ENCODE data around the gene NECTIN3.

NECTIN3 gene

GRCh38 chr3:111070772-111071256 is 802 bp upstream of the NECTIN3 start:
- H3K4me3 ChIP-seq (ENCODE audit: control insufficient read depth in 1 of 7, extremely low read depth in 1 of 7, insufficient read depth in 4 of 7, low read depth in 2 of 7, low read length in 6 of 7) = peak overlapping the region; percentile 23 to 80 (median 67)
- H3K4me1 ChIP-seq (ENCODE audit: control extremely low read depth in 1 of 4, control insufficient read depth in 4 of 4, insufficient read depth in 4 of 4, low read length in 3 of 4) = peaks cover 7 to 24% (median 17%) of the 10 kb centered on the region in 4 experiments
- H3K27ac ChIP-seq (ENCODE audit: insufficient read depth in 1 of 2, low read depth in 1 of 2, low read length in 2 of 2, poor library complexity in 1 of 2, severe bottlenecking in 2 of 2) = no peak overlapping the region
- H3K27me3 ChIP-seq (replicated peaks in 2 of 5; ENCODE audit: control insufficient read depth in 4 of 5, insufficient read depth in 5 of 5, low read length in 4 of 5) = peaks cover 23 to 82% (median 39%) of the 10 kb centered on the region in 5 experiments
- no peaks in the 10 kb centered on the region for H3K36me3 ChIP-seq (ENCODE audit: control insufficient read depth in 4 of 4, insufficient read depth in 4 of 4, low read length in 3 of 4)
- ChIA-PET CTCF (interaction anchor here (4.4 kb wide), 1 partner anchor 10 kb away, joined by 19 read pairs; no protein-coding TSS in a partner anchor), POLR2A (no interaction called here)
- WGBS (ENCODE audit: insufficient coverage) = 2% methylated on average over 9 of the region's 23 CpGs
- DNase-seq = peak in 2 of 3 donors; percentile 35 to 42
- H3K9me3 ChIP-seq (ENCODE audit: control extremely low read depth in 1 of 5, control insufficient read depth in 4 of 5, insufficient read depth in 2 of 5, low read depth in 1 of 5, low read length in 4 of 5) = no peaks in the 10 kb centered on the region

GRCh38 chr3:111072031-111072921 is 660 bp downstream of the NECTIN3 start:
- H3K4me3 ChIP-seq (ENCODE audit: control insufficient read depth in 1 of 7, extremely low read depth in 1 of 7, insufficient read depth in 4 of 7, low read depth in 2 of 7, low read length in 6 of 7) = peak overlapping the region; percentile 35 to 80 (median 63)
- H3K9me3 ChIP-seq (ENCODE audit: control extremely low read depth in 1 of 5, control insufficient read depth in 4 of 5, insufficient read depth in 2 of 5, low read depth in 1 of 5, low read length in 4 of 5) = no peaks in the 10 kb centered on the region
- H3K27ac ChIP-seq (ENCODE audit: insufficient read depth in 1 of 2, low read depth in 1 of 2, low read length in 2 of 2, poor library complexity in 1 of 2, severe bottlenecking in 2 of 2) = no peak overlapping the region
- H3K4me1 ChIP-seq (ENCODE audit: control extremely low read depth in 1 of 4, control insufficient read depth in 4 of 4, insufficient read depth in 4 of 4, low read length in 3 of 4) = peaks cover 7 to 24% (median 17%) of the 10 kb centered on the region in 4 experiments
- peaks cover 23 to 85% (median 42%) of the 10 kb centered on the region in 5 experiments for H3K27me3 ChIP-seq (replicated peaks in 2 of 5; ENCODE audit: control insufficient read depth in 4 of 5, insufficient read depth in 5 of 5, low read length in 4 of 5)
- ChIA-PET CTCF (interaction anchor here (1.2 kb wide), 1 partner anchor 11 kb away, joined by 3 read pairs; no protein-coding TSS in a partner anchor), POLR2A (no interaction called here)
- H3K36me3 ChIP-seq (ENCODE audit: control insufficient read depth in 4 of 4, insufficient read depth in 4 of 4, low read length in 3 of 4) = no peaks in the 10 kb centered on the region
- peak in 1 of 3 donors; percentile 39 for DNase-seq
- WGBS (ENCODE audit: insufficient coverage) = under 1% methylated on average over 54 of the region's 71 CpGs

GRCh38 chr3:111073218-111073617 is 1.6 kb downstream of the NECTIN3 start:
- WGBS (ENCODE audit: insufficient coverage) = 87% methylated on average over 4 of the region's 5 CpGs

GRCh38 chr3:111076732-111077131 is 5.1 kb downstream of the NECTIN3 start:
- no peak for DNase-seq
- H3K9me3 ChIP-seq (ENCODE audit: control extremely low read depth in 1 of 5, control insufficient read depth in 4 of 5, insufficient read depth in 2 of 5, low read depth in 1 of 5, low read length in 4 of 5) = no peaks in the 10 kb centered on the region
- no peaks in the 10 kb centered on the region for H3K36me3 ChIP-seq (ENCODE audit: control insufficient read depth in 4 of 4, insufficient read depth in 4 of 4, low read length in 3 of 4)
- H3K4me1 ChIP-seq (ENCODE audit: control extremely low read depth in 1 of 4, control insufficient read depth in 4 of 4, insufficient read depth in 4 of 4, low read length in 3 of 4) = peaks cover 7 to 11% (median 9%) of the 10 kb centered on the region in 4 experiments
- H3K27ac ChIP-seq (ENCODE audit: insufficient read depth in 1 of 2, low read depth in 1 of 2, low read length in 2 of 2, poor library complexity in 1 of 2, severe bottlenecking in 2 of 2) = no peak overlapping the region
- WGBS (ENCODE audit: insufficient coverage) = 100% methylated on average over 2 of the region's 5 CpGs
- ChIA-PET POLR2A (no interaction called here), CTCF (no interaction called here)
- no peak overlapping the region for H3K4me3 ChIP-seq (ENCODE audit: control insufficient read depth in 1 of 7, extremely low read depth in 1 of 7, insufficient read depth in 4 of 7, low read depth in 2 of 7, low read length in 6 of 7)
- peaks cover 11 to 49% (median 33%) of the 10 kb centered on the region in 5 experiments for H3K27me3 ChIP-seq (replicated peaks in 2 of 5; ENCODE audit: control insufficient read depth in 4 of 5, insufficient read depth in 5 of 5, low read length in 4 of 5)

More at GRCh38 chr3:111073218-111073617, 1.6 kb downstream of the NECTIN3 start:
- no peaks in the 10 kb centered on the region for H3K36me3 ChIP-seq (ENCODE audit: control insufficient read depth in 4 of 4, insufficient read depth in 4 of 4, low read length in 3 of 4)
- no peak for DNase-seq
- H3K9me3 ChIP-seq (ENCODE audit: control extremely low read depth in 1 of 5, control insufficient read depth in 4 of 5, insufficient read depth in 2 of 5, low read depth in 1 of 5, low read length in 4 of 5) = no peaks in the 10 kb centered on the region
- no peak overlapping the region for H3K4me3 ChIP-seq (ENCODE audit: control insufficient read depth in 1 of 7, extremely low read depth in 1 of 7, insufficient read depth in 4 of 7, low read depth in 2 of 7, low read length in 6 of 7)
- H3K27ac ChIP-seq (ENCODE audit: insufficient read depth in 1 of 2, low read depth in 1 of 2, low read length in 2 of 2, poor library complexity in 1 of 2, severe bottlenecking in 2 of 2) = no peak overlapping the region
- CTCF ChIA-PET = interaction anchor here (1.2 kb wide), 1 partner anchor 10 kb away, joined by 3 read pairs; no protein-coding TSS in a partner anchor
- peaks cover 23 to 76% (median 42%) of the 10 kb centered on the region in 5 experiments for H3K27me3 ChIP-seq (replicated peaks in 2 of 5; ENCODE audit: control insufficient read depth in 4 of 5, insufficient read depth in 5 of 5, low read length in 4 of 5)
- H3K4me1 ChIP-seq (ENCODE audit: control extremely low read depth in 1 of 4, control insufficient read depth in 4 of 4, insufficient read depth in 4 of 4, low read length in 3 of 4) = peaks cover 7 to 24% (median 17%) of the 10 kb centered on the region in 4 experiments
- POLR2A ChIA-PET = no interaction called here

- Histone ChIP-seq H3K36me3 (ENCODE audit: control insufficient read depth in 4 of 4, insufficient read depth in 4 of 4, low read length in 3 of 4) (no peaks in the 10 kb centered on the region), H3K4me3 (ENCODE audit: control insufficient read depth in 1 of 7, extremely low read depth in 1 of 7, insufficient read depth in 4 of 7, low read depth in 2 of 7, low read length in 6 of 7) (no peak overlapping the region), H3K27ac (ENCODE audit: insufficient read depth in 1 of 2, low read depth in 1 of 2, low read length in 2 of 2, poor library complexity in 1 of 2, severe bottlenecking in 2 of 2) (no peak overlapping the region), H3K9me3 (ENCODE audit: control extremely low read depth in 1 of 5, control insufficient read depth in 4 of 5, insufficient read depth in 2 of 5, low read depth in 1 of 5, low read length in 4 of 5) (no peaks in the 10 kb centered on the region), H3K4me1 (ENCODE audit: control extremely low read depth in 1 of 4, control insufficient read depth in 4 of 4, insufficient read depth in 4 of 4, low read length in 3 of 4) (peaks cover 2 to 7% (median 5%) of the 10 kb centered on the region in 4 experiments), H3K27me3 (replicated peaks in 2 of 5; ENCODE audit: control insufficient read depth in 4 of 5, insufficient read depth in 5 of 5, low read length in 4 of 5) (peaks cover 15 to 46% (median 30%) of the 10 kb centered on the region in 5 experiments)
- ChIA-PET POLR2A (no interaction called here), CTCF (no interaction called here)
- WGBS (ENCODE audit: insufficient coverage) = no CpG with 5 or more reads among the region's 2 CpGs
- DNase-seq = no peak
Measured at GRCh38 chr3:111077369-111077768, 5.8 kb downstream of the NECTIN3 start.

GRCh38 chr3:111080413-111080812 is 8.8 kb downstream of the NECTIN3 start:
- DNase-seq = peak in 2 of 3 donors; percentile 26 to 39
- no peak overlapping the region for H3K27ac ChIP-seq (ENCODE audit: insufficient read depth in 1 of 2, low read depth in 1 of 2, low read length in 2 of 2, poor library complexity in 1 of 2, severe bottlenecking in 2 of 2)
- no peak overlapping the region for H3K4me3 ChIP-seq (ENCODE audit: control insufficient read depth in 1 of 7, extremely low read depth in 1 of 7, insufficient read depth in 4 of 7, low read depth in 2 of 7, low read length in 6 of 7)
- no peaks in the 10 kb centered on the region for H3K36me3 ChIP-seq (ENCODE audit: control insufficient read depth in 4 of 4, insufficient read depth in 4 of 4, low read length in 3 of 4)
- no peaks in the 10 kb centered on the region for H3K9me3 ChIP-seq (ENCODE audit: control extremely low read depth in 1 of 5, control insufficient read depth in 4 of 5, insufficient read depth in 2 of 5, low read depth in 1 of 5, low read length in 4 of 5)
- ChIA-PET CTCF (interaction anchor here (3.2 kb wide), 1 partner anchor 12 kb away, joined by 19 read pairs; no protein-coding TSS in a partner anchor), POLR2A (interaction anchor here (0.6 kb wide), 1 partner anchor 944 kb away, joined by 3 read pairs; no protein-coding TSS in a partner anchor)
- WGBS (ENCODE audit: insufficient coverage) = no CpG with 5 or more reads among the region's 1 CpG
- peaks cover 3 to 15% (median 6%) of the 10 kb centered on the region in 5 experiments for H3K27me3 ChIP-seq (replicated peaks in 2 of 5; ENCODE audit: control insufficient read depth in 4 of 5, insufficient read depth in 5 of 5, low read length in 4 of 5)
- H3K4me1 ChIP-seq (ENCODE audit: control extremely low read depth in 1 of 4, control insufficient read depth in 4 of 4, insufficient read depth in 4 of 4, low read length in 3 of 4) = no peaks in the 10 kb centered on the region

Data from common myeloid progenitor, CD34-positive (primary cell).